A549 treated with ZK216348 at 1 μM for 4 hours (cell line): Measurements from ENCODE around the gene F8. TPM values are rescaled to one million over a fixed set of nuclear protein-coding genes. Genes with fewer than 3 reads are reported as not detected.

Experiments
- total RNA-seq: library from RNA; stranded (reverse); fragments of 200-300 nt; extraction: Qiagen RNA extraction; gene quantifications from 5 replicates; pipeline ENCODE4 v1.2.3, GENCODE V29; 2022; ENCODE audit warnings: low read depth

F8 gene
- 3.7 to 4.5 TPM (median 4.3 TPM) in 5 replicates for total RNA-seq

GRCh38 chrX:155022585-155022984, at the start of gene F8:
TSS of gene F8 (minus strand) at chrX:155022723. CDS start at chrX:155022552, 171 bp downstream.

GRCh38 chrX:155070975-155071693, 48.6 kb upstream of the F8 start, which contains the start of the genes BRCC3, CMC4 and MTCP1:
TSS of gene BRCC3 (plus strand) at chrX:155071508. CDS start at chrX:155071528, 20 bp downstream.
TSS of gene CMC4 (minus strand) at chrX:155071136. CDS start at chrX:155064023, 7,113 bp downstream.
TSS of gene MTCP1 (minus strand) at chrX:155071136. CDS start at chrX:155066010, 5,126 bp downstream.

GRCh38 chrX:155026727-155027508, 4.4 kb upstream of the F8 start, which contains the start of gene FUNDC2:
TSS of gene FUNDC2 (plus strand) at chrX:155026844. CDS start at chrX:155026939, 95 bp downstream.

GRCh38 chrX:154886069-154886788, 136.3 kb downstream of the F8 start, which contains the start of gene F8A1:
TSS of gene F8A1 (plus strand) at chrX:154886355. CDS start at chrX:154886375, 20 bp downstream.

GRCh38 chrX:154834562-154834961, 188.0 kb downstream of the F8 start, which contains the start of gene SMIM9:
TSS of gene SMIM9 (minus strand) at chrX:154834662. CDS start at chrX:154830856, 3,806 bp downstream.

GRCh38 chrX:154804957-154805695, 217.4 kb downstream of the F8 start, which contains the start of gene MPP1:
TSS of gene MPP1 (minus strand) at chrX:154805485. CDS start at chrX:154805373, 112 bp downstream.

Other genes with a start within 250 kb of the F8 start
- 17.2 to 18.6 TPM (median 17.3 TPM) in 5 replicates for gene MPP1, start 217.2 kb downstream of the F8 start, total RNA-seq
- not detected in 5 replicates for gene SMIM9, start 188.1 kb downstream of the F8 start, total RNA-seq
- gene F8A1, start 136.4 kb downstream of the F8 start, total RNA-seq, result 57.8 to 118 TPM (median 103 TPM) in 5 replicates
- 100 to 133 TPM (median 116 TPM) in 5 replicates for gene FUNDC2, start 4.1 kb upstream of the F8 start, total RNA-seq
- gene CMC4, start 48.4 kb upstream of the F8 start, total RNA-seq, result 15.4 to 17.0 TPM (median 16.0 TPM) in 5 replicates
- gene MTCP1, start 48.4 kb upstream of the F8 start, total RNA-seq, result 11.2 to 25.1 TPM (median 20.2 TPM) in 5 replicates
- gene BRCC3, start 48.8 kb upstream of the F8 start, total RNA-seq, result 22.7 to 31.6 TPM (median 25.2 TPM) in 5 replicates
- gene VBP1, start 193.7 kb upstream of the F8 start, total RNA-seq, result 33.5 to 80.7 TPM (median 49.8 TPM) in 5 replicates
- gene RAB39B, start 241.8 kb upstream of the F8 start, total RNA-seq, result 0.63 to 0.78 TPM (median 0.69 TPM) in 5 replicates